GM21723 (cell line): ENCODE data around the gene HSPA14.
A peak's percentile ranks its signal among the peaks of the same experiment; 100 is the strongest.
"Not testable (repeated sequence)": the region's sequence is repeated elsewhere in the genome, so short reads cannot be mapped to it uniquely, and the experiment has no call there.

ENCODE experiments used
- ATAC-seq: cut with Tn5 transposase; IDR thresholded peaks from one replicate; pipeline ENCODE4 v1.9.1; 2021; ENCODE audit warnings: mild to moderate bottlenecking, moderate library complexity; ENCODE audit not compliant: unreplicated experiment

Gene HSPA14

GRCh38 chr10:14879124-14879927 is 41.2 kb downstream of the HSPA14 start:
- ATAC-seq: peak; percentile 23

- ATAC-seq: no peak
Observed at GRCh38 chr10:14879928-14880193, 41.8 kb downstream of the HSPA14 start.

DNA sequence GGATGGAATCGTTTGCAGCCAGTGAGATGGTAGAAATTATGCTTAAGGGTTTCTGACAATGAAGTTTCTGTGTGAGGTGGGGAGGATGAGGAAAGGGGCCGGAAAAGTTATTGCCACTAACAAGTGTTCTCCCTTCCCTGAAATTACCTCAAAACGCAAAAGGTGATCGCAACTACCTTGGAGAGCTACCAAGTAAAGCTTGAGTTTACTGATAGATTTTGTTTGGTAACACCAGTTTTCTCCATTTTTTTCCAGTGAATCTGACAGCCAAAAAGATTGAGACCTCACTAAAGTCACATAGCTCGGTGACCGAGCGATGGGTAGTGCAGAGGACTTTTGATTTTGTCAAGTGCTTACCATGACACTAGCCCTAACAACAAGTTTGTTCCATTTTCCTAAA is 42.1 kb downstream of the HSPA14 start:
- ATAC-seq: no peak

- ATAC-seq: no peak
Observed at GRCh38 chr10:14884082-14884481, 46.0 kb downstream of the HSPA14 start.

DNA sequence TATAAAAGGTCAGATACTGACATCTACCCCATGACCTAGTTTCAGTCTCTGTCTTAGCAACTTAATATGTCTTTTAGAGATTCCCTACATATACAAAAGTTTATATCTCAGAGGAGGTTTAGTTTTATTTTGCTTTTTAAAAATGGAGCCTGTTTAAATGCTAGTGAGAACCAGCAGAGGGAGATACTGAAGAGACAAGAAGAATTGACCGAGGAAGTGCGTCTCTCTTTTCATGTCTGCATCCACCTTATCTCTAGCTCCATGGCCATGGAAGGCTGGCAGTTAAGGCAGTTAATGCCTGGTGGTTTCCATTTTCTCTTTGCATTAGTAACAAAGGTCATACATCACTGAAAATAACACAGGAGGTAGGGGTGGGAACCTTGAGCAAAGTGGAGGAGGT is 51.2 kb downstream of the HSPA14 start:
- ATAC-seq: no peak

- no peak for ATAC-seq
Observed at GRCh38 chr10:14891151-14891550, 53.0 kb downstream of the HSPA14 start.

DNA sequence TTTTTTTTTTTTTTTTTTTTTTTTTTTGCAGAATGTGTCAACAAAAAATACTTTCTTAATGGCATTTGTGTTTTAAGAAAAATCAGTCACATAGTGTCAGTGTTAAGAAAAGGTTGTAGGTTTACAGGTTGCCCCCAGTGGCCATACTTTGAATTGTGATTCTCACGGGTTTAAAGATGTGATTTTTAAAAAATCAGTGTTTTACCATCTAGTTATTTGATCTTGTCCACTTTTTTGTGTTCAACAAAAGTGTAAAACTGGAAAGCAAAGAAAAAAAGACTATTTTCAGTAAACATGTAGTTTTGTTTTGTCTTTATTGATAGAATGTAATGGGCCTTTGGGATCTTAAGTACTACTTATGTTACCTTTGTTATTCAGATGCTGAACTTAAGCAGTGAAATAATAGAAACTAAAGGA is 66.2 kb downstream of the HSPA14 start:
- ATAC-seq: peak; percentile 59

DNA sequence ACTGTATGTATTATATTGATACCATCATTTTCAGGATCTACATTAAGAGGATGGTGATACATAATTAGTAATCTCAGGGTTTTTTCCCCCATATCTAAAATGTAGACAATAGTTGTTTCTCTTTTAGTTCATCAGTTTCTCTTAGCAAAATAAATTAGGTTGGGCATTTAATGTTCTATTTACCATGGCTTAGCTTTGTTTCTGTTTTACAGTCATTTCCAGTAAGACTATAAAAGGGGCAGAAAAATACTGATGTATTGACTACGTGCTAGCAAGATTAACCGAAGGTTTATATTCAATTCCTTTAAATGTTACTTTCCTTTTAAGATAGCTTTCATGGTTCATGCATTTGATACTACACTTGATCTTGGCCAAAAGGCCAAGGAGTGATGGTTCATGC is 66.8 kb downstream of the HSPA14 start:
- ATAC-seq: no peak

GRCh38 chr10:14905890-14906289 is 67.8 kb downstream of the HSPA14 start:
- no peak for ATAC-seq

DNA sequence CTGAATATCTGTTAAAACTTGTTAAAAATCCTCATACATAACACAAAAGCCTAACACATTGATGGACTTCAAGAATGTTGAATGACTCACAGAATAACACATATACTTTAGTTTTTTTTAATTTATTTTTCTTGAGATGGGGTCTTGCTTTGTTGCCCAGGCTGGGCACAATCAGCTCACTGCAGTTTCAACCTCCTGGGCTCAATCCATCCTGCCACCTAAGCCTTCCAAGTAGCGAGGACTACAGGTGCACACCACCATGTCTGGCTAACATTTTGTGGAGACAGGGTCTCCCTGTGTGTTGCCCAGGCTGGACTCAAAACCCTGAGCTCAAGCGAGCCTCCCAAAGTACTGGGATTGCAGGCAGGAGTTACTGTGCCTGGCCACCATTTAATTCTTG is 68.7 kb downstream of the HSPA14 start:
- no peak for ATAC-seq

DNA sequence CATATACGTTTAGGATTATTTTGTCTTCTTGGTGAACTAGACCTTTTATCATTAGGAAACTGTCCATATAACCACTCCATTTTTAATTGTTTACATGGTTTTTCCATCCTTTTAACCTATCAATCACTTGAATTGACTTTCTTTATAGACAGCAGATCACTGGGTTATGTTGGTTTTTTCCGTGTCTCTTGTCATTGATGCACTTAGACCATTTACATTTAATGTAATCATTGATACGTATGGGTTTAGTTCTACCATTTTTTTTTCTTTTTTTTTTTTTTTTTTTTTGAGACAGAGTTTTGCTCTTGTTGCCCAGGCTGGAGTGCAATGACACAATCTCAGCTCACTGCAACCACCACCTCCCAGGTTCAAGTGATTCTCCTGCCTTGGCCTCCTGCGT is 69.5 kb downstream of the HSPA14 start:
- not testable (repeated sequence) for ATAC-seq

DNA sequence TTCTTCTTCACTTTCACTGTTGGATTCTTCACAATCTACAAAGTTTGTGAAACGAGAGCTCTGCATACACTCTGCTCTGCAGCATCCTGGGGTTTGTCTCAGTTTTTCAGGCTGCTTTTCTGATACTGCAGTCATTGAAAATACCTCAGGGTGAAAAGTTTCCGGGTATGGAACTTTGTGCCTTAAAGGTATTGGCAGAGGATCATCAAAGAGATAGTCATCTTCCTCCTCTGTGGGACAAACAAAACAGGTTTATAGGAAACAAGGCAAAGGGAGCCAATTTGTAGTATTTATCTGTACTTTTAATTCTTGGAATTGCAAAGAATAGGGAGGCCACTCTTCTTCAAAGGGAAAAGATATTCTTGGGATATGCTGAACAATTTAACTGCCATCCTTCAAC is 71.0 kb downstream of the HSPA14 start:
- no peak for ATAC-seq

DNA sequence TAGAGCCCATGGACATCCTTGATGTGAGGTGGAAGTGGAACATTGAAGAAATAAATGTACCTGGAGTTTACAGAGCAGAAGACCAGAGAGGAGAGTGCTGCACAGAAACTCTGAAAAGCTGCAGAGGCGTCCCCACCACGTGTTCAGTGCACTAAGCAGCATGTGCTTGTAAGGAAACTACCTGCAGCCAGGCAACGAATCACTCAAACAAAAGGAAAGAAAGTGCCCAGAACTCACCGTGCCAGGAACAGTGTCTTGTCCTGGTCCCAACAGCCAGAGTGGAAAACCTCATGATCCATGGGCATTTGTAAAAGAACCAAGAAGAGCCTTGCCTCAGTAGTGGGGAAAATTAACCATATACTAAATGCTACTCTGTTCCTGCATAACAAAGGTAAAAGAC is 72.8 kb downstream of the HSPA14 start:
- no peak for ATAC-seq

- ATAC-seq: no peak
Observed at GRCh38 chr10:14911801-14912200, 73.7 kb downstream of the HSPA14 start.

- no peak for ATAC-seq
Observed at GRCh38 chr10:14916600-14916999, 78.5 kb downstream of the HSPA14 start.

DNA sequence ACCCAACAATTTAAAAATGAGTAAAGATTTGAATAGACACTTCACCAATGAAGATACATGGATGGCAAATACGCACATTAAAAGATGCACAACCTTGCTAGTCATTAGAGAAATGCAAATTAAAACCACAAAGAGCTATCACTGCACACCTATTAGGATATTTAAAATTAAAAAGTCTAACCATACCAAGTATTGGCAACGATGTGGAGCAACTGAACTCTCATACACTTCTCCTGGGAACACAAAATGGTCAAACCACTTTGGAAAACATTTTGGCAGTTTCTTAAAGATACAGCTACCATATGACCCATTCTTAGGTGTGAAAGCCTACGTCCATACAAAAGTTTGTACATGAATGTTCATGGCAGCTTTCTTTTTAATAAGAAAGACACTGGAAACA is 79.7 kb downstream of the HSPA14 start:
- no peak for ATAC-seq

DNA sequence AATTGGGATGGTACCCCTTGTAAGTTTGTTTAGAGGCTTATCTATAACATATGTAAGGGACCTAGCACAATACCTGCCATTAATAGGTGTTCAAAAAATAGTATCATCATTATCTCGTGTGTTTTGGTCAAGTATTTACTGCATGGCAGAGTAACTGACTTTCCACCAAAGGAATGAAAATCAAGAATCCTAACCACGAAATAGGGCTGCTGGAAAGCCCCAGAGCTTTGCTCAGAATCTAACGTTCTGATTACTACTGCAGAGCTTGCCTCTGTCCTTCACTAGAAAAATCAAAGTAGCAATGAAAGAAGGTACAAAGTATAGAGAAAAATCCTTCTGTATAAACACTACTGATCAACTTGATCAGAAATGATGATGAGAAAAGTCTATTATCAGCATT is 80.9 kb downstream of the HSPA14 start:
- ATAC-seq: no peak
